Peyer's patch (tissue), 4 donors: ENCODE measurements around the gene MEIS1.

ENCODE experiments used
- POLR2A ChIP-seq, 2 donors: fragments of 450-650 bp; IDR thresholded peaks; one replicate each; pipeline ENCODE4 v1.5.1; 2017; ENCODE audit warnings: antibody characterized with exemption in 2 of 2, mild to moderate bottlenecking in 2 of 2, moderate library complexity in 2 of 2
- TF ChIP-seq, protein P1 (sequence below), 6 experiments: fragments of 450-650 bp in 4 of 6; fragments of 200-600 bp in 2 of 6; sonication (generic) in 1 of 6; IDR thresholded peaks; one replicate each; pipeline ENCODE4 v1.5.1; 2017 to 2019; ENCODE audit warnings: antibody characterized with exemption in 6 of 6, mild to moderate bottlenecking in 3 of 6, moderate library complexity in 1 of 6

DNA sequence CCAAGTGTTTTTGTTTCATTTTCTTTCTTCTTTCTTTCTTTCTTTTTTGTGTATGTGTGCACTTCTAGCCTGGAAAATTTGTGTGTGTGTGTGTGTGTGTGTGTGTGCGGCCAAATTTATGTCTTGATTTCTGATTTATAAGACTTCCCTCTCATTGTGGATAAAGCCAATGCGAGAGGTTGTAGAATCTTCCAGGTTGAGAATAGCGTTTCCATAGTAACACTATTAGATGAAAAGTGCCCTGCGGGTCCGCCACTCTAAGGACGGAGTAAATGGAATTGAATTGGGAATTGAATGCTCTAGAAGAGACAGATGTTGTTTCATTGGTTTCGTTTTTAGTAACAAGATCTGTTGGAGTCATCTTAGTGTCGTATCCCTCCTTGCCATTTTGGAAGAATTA, 81.6 kb downstream of the MEIS1 start:
- TF ChIP-seq, protein P1, sequence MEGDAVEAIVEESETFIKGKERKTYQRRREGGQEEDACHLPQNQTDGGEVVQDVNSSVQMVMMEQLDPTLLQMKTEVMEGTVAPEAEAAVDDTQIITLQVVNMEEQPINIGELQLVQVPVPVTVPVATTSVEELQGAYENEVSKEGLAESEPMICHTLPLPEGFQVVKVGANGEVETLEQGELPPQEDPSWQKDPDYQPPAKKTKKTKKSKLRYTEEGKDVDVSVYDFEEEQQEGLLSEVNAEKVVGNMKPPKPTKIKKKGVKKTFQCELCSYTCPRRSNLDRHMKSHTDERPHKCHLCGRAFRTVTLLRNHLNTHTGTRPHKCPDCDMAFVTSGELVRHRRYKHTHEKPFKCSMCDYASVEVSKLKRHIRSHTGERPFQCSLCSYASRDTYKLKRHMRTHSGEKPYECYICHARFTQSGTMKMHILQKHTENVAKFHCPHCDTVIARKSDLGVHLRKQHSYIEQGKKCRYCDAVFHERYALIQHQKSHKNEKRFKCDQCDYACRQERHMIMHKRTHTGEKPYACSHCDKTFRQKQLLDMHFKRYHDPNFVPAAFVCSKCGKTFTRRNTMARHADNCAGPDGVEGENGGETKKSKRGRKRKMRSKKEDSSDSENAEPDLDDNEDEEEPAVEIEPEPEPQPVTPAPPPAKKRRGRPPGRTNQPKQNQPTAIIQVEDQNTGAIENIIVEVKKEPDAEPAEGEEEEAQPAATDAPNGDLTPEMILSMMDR (IDR thresholded peaks at IDR 0.05) = no peak
- TF ChIP-seq POLR2A (IDR thresholded peaks at IDR 0.05) = no peak
